Caco-2 (cell line): Measurements from ENCODE around the gene SIRT2. TPM values are rescaled to one million over a fixed set of nuclear protein-coding genes. Genes with fewer than 3 reads are reported as not detected.
A peak's percentile ranks its signal among the peaks of the same experiment; 100 is the strongest.

ENCODE experiments used
- BruUV-seq: library from RNA; stranded (reverse); fragments of 400-500 nt; replicated peaks from 2 replicates; lab custom pipeline; 2021; lab: Mats Ljungman, UMichigan
- CTCF ChIA-PET: fragments of 300-600 bp; sonication (Branson Sonifier 250); formaldehyde crosslinking; loops from one replicate; lab custom pipeline; 2022; ENCODE audit warnings: antibody characterized with exemption; lab: Charles Lee
- POLR2A ChIA-PET: fragments of 300-600 bp; sonication (Branson Sonifier 250); formaldehyde crosslinking; loops from one replicate; lab custom pipeline; 2022; ENCODE audit warnings: antibody characterized with exemption; lab: Charles Lee
- DNase-seq, 2 experiments: peaks; one replicate each; pipeline versions ENCODE4 v3.0.0 to v3.0.0-alpha.2; 2020 to 2022
- H3K27me3 ChIP-seq: replicated peaks from 2 replicates; pipeline ENCODE4 v1.6.0; 2011; ENCODE audit warnings: low read length; ENCODE audit not compliant: control insufficient read depth, insufficient read depth
- H3K36me3 ChIP-seq: 2 replicates; pipeline ENCODE4 v1.5.1; 2011; ENCODE audit warnings: low read length; ENCODE audit not compliant: control insufficient read depth, insufficient read depth
- H3K4me1 ChIP-seq: fragments of 250-450 bp; sonication (Bioruptor Pico); 2 replicates; pipeline ENCODE4 v1.5.1; 2020; ENCODE audit warnings: mild to moderate bottlenecking
- H3K4me3 ChIP-seq: 2 replicates; pipeline ENCODE4 v1.5.1; 2011; ENCODE audit warnings: low read depth, mild to moderate bottlenecking, control low read depth, low read length
- H3K9me3 ChIP-seq: fragments of 250-450 bp; sonication (Bioruptor Pico); 2 replicates; pipeline ENCODE4 v1.5.1; 2020; ENCODE audit warnings: mild to moderate bottlenecking, moderate library complexity
- H3K27ac Mint-ChIP-seq: one replicate; pipeline ENCODE4 v1.8.0; 2022; ENCODE audit warnings: mixed read lengths; ENCODE audit not compliant: unreplicated experiment
- H3K27me3 Mint-ChIP-seq: one replicate; pipeline ENCODE4 v1.8.0; 2022; ENCODE audit warnings: mixed read lengths; ENCODE audit not compliant: insufficient read depth, unreplicated experiment
- H3K36me3 Mint-ChIP-seq: one replicate; pipeline ENCODE4 v1.8.0; 2022; ENCODE audit warnings: mild to moderate bottlenecking, mixed read lengths; ENCODE audit not compliant: insufficient read depth, unreplicated experiment
- H3K4me1 Mint-ChIP-seq: one replicate; pipeline ENCODE4 v1.8.0; 2022; ENCODE audit warnings: low read depth, mixed read lengths; ENCODE audit not compliant: unreplicated experiment
- H3K4me3 Mint-ChIP-seq: one replicate; pipeline ENCODE4 v1.8.0; 2022; ENCODE audit warnings: mild to moderate bottlenecking, moderate library complexity, mixed read lengths; ENCODE audit not compliant: unreplicated experiment
- H3K9me3 Mint-ChIP-seq: one replicate; pipeline ENCODE4 v1.8.0; 2022; ENCODE audit warnings: mixed read lengths; ENCODE audit not compliant: unreplicated experiment
- CTCF ChIP-seq, 2 experiments: fragments of 200-600 bp in 1 of 2; IDR thresholded peaks; 1 replicate in 1 of 2; 2 replicates in 1 of 2; pipeline versions ENCODE4 v1.5.1 to v1.8.0; 2011 to 2022; ENCODE audit warnings: antibody characterized with exemption in 1 of 2, control low read depth in 1 of 2, inconsistent platforms in 1 of 2, low read depth in 1 of 2, low read length in 1 of 2, mild to moderate bottlenecking in 1 of 2, moderate library complexity in 1 of 2; ENCODE audit not compliant: insufficient read depth in 1 of 2, severe bottlenecking in 1 of 2, unreplicated experiment in 1 of 2
- intact Hi-C: fragments of 100-400 bp; cut with micrococcal nuclease; formaldehyde crosslinking; loops from one replicate; pipeline ENCODE4 v1.10.0; 2022; ENCODE audit not compliant: unreplicated experiment
- total RNA-seq: library from RNA; stranded (reverse); gene quantifications from 2 replicates; pipeline ENCODE4 v1.2.3, GENCODE V29; 2022

SIRT2 gene
- total RNA-seq, 1 experiment from 2014 or later = 33.3 TPM

- no peak overlapping the region for H3K4me3 ChIP-seq
- Mint-ChIP-seq H3K9me3 (no peaks in the 10 kb centered on the region), H3K36me3 (peaks cover 97% of the 10 kb centered on the region), H3K27ac (peak overlapping the region; percentile 77), H3K4me1 (peaks cover 25% of the 10 kb centered on the region), H3K4me3 (no peak overlapping the region), H3K27me3 (no peaks in the 10 kb centered on the region)
- no peak for TF ChIP-seq CTCF (IDR thresholded peaks at IDR 0.05; ENCODE audit: insufficient read depth in 1 of 2, low read depth in 1 of 2, low read length in 1 of 2, severe bottlenecking in 1 of 2, unreplicated experiment in 1 of 2)
- CTCF ChIA-PET = interaction anchor here (0.7 to 1.8 kb wide), 4 partner anchors 15 to 200 kb away, joined by 3 to 8 read pairs (median 4); partner anchors contain the start of genes MRPS12 and SARS2
- DNase-seq = no peak
- peaks cover 38% of the 10 kb centered on the region for H3K4me1 ChIP-seq
- BruUV-seq = no TSS peak
- peaks cover 11% of the 10 kb centered on the region for H3K36me3 ChIP-seq
- H3K9me3 ChIP-seq = no peaks in the 10 kb centered on the region
- no peaks in the 10 kb centered on the region for H3K27me3 ChIP-seq
- POLR2A ChIA-PET = interaction anchor here (0.6 to 1.8 kb wide), 8 partner anchors 12 to 93 kb away, joined by 3 to 15 read pairs (median 7); partner anchors contain the start of genes HNRNPL, MRPS12 and SARS2
- intact Hi-C loops = loop anchor here (2.0 to 5.0 kb wide), 2 partner anchors 100 to 200 kb away; no protein-coding TSS in a partner anchor
These were observed 62.3 kb downstream of the SIRT2 start for GRCh38 chr19:38836983-38837626.

GRCh38 chr19:38836159-38836982 lies 63.0 kb downstream of the SIRT2 start:
- H3K9me3 ChIP-seq = no peaks in the 10 kb centered on the region
- H3K36me3 ChIP-seq = peaks cover 10% of the 10 kb centered on the region
- peaks cover 39% of the 10 kb centered on the region for H3K4me1 ChIP-seq
- no peaks in the 10 kb centered on the region for H3K27me3 Mint-ChIP-seq
- no peak for TF ChIP-seq CTCF (IDR thresholded peaks at IDR 0.05; ENCODE audit: insufficient read depth in 1 of 2, low read depth in 1 of 2, low read length in 1 of 2, severe bottlenecking in 1 of 2, unreplicated experiment in 1 of 2)
- ChIA-PET CTCF (no interaction called here), POLR2A (no interaction called here)
- no peak overlapping the region for H3K4me3 Mint-ChIP-seq
- no peaks in the 10 kb centered on the region for H3K9me3 Mint-ChIP-seq
- peaks cover 97% of the 10 kb centered on the region for H3K36me3 Mint-ChIP-seq
- H3K27ac Mint-ChIP-seq = peak overlapping the region; percentile 77
- no peak overlapping the region for H3K4me3 ChIP-seq
- no peak for DNase-seq
- H3K27me3 ChIP-seq = no peaks in the 10 kb centered on the region
- intact Hi-C loops = loop anchor here (2.0 to 5.0 kb wide), 2 partner anchors 99 to 200 kb away; no protein-coding TSS in a partner anchor
- no TSS peak for BruUV-seq
- peaks cover 25% of the 10 kb centered on the region for H3K4me1 Mint-ChIP-seq

GRCh38 chr19:38834590-38834989 lies 64.8 kb downstream of the SIRT2 start:
- Mint-ChIP-seq H3K27me3 (no peaks in the 10 kb centered on the region), H3K9me3 (no peaks in the 10 kb centered on the region), H3K4me3 (peak overlapping the region; percentile 27), H3K27ac (no peak overlapping the region), H3K36me3 (peaks cover 97% of the 10 kb centered on the region), H3K4me1 (peaks cover 19% of the 10 kb centered on the region)
- Histone ChIP-seq H3K27me3 (no peaks in the 10 kb centered on the region), H3K4me3 (no peak overlapping the region), H3K36me3 (peaks cover 9% of the 10 kb centered on the region), H3K4me1 (peaks cover 41% of the 10 kb centered on the region), H3K9me3 (no peaks in the 10 kb centered on the region)
- ChIA-PET CTCF (no interaction called here), POLR2A (interaction anchor here (1.0 kb wide), 1 partner anchor 15 kb away, joined by 3 read pairs; no protein-coding TSS in a partner anchor)
- no TSS peak for BruUV-seq
- TF ChIP-seq CTCF (IDR thresholded peaks at IDR 0.05; ENCODE audit: insufficient read depth in 1 of 2, low read depth in 1 of 2, low read length in 1 of 2, severe bottlenecking in 1 of 2, unreplicated experiment in 1 of 2) = no peak
- intact Hi-C loops = no loop called here
- DNase-seq = no peak
